Measurements from ENCODE around the gene CISD1. TPM values are rescaled to one million over a fixed set of nuclear protein-coding genes. Genes with fewer than 3 reads are reported as not detected.
A peak's percentile ranks its signal among the peaks of the same experiment; 100 is the strongest.

Gene CISD1
- total RNA-seq, 4 donors from 2014 or later: 3.7 to 32.2 (median 28.1) TPM

DNA sequence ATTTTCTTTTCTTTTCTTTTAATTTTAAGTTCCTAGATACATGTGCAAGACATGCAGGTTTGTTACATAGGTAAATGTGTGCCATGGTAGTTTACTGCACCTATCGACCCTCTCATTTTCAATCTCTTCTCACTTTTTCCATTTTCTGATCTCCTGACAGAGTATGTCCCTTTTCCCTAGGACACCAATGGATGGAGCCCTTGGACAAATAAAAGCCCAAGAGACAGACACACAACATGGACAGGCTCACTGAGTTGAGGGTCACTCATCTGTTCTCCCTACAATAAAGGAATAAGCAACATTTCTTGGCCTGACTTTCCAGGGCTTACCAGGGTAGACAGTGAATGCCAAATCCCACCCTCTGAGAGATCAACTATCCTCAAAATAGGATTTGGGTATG is 50.6 kb downstream of the CISD1 start:
- Histone ChIP-seq H3K4me3 (no peak overlapping the region), H3K4me1 (peaks cover 0 to 12% (median 3%) of the 10 kb centered on the region in 4 donors), H3K36me3 (no peaks in the 10 kb centered on the region), H3K27me3 (no peaks in the 10 kb centered on the region), H3K9me3 (no peaks in the 10 kb centered on the region), H3K27ac (no peak overlapping the region)
- in situ Hi-C loops (cut with MboI; ENCODE audit: low pct_ligation_motif_present in 1 of 4, low pct_unique_long_range_greater_than_20kb in 1 of 4, low sequenced_read_pairs in 3 of 4) (no loop called here), intact Hi-C loops (cut with DNase I; ENCODE audit: low total_unique reads) (no loop called here)
- 96% methylated on average over 1 of the region's 1 CpG; no CpG with 5 or more reads in 1 of the 2 donors for WGBS, 2 donors (ENCODE audit: low coverage in 1 of 2)
- no peak for DNase-seq
- TF ChIP-seq EP300 (IDR thresholded peaks at IDR 0.05; ENCODE audit: low read depth): no peak
- TF ChIP-seq POLR2AphosphoS5 (IDR thresholded peaks at IDR 0.05): no peak
- TF ChIP-seq, protein P1, sequence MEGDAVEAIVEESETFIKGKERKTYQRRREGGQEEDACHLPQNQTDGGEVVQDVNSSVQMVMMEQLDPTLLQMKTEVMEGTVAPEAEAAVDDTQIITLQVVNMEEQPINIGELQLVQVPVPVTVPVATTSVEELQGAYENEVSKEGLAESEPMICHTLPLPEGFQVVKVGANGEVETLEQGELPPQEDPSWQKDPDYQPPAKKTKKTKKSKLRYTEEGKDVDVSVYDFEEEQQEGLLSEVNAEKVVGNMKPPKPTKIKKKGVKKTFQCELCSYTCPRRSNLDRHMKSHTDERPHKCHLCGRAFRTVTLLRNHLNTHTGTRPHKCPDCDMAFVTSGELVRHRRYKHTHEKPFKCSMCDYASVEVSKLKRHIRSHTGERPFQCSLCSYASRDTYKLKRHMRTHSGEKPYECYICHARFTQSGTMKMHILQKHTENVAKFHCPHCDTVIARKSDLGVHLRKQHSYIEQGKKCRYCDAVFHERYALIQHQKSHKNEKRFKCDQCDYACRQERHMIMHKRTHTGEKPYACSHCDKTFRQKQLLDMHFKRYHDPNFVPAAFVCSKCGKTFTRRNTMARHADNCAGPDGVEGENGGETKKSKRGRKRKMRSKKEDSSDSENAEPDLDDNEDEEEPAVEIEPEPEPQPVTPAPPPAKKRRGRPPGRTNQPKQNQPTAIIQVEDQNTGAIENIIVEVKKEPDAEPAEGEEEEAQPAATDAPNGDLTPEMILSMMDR (IDR thresholded peaks at IDR 0.05): no peak

DNA sequence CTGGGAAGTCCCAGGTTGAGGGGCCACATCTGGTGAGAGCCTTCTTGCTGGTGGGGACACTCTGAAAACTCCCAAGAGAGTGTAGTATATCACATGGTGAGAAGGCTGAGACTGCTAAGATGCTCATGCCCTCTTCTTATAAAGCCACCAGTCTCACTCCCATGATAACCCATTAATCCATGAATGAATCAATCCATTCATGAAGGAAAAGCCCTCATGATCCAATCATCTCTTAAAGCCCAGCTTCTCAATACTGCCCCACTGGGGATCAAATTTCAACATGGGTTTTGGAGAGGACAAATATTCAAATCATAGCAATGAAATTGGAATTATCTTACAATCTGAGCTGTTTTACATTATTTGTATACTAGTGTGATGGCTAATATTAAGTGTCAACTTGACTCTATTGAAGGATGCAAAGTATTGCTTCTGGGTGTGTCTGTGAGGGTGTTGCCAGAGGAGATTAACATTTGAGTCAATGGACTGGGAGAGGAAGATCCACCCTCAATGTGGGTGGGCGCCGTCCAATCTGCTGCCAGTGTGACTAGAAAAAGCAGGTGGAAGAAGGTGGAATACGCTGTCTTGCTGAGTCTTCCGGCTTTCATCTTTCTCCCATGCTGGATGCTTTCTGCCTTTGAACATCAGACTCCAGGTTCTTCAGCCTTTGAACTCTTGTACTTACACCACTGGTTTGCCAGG is 51.5 kb downstream of the CISD1 start:
- TF ChIP-seq EP300 (IDR thresholded peaks at IDR 0.05; ENCODE audit: low read depth) (no peak), POLR2AphosphoS5 (IDR thresholded peaks at IDR 0.05) (no peak), POLR2A (IDR thresholded peaks at IDR 0.05) (no peak)
- TF ChIP-seq, protein P1 (IDR thresholded peaks at IDR 0.05): no peak
- WGBS, 2 donors (ENCODE audit: low coverage in 1 of 2): 91 to 100% methylated on average over 2 to 4 of the region's 4 CpGs
- Histone ChIP-seq H3K27ac (no peak overlapping the region), H3K27me3 (no peaks in the 10 kb centered on the region), H3K9me3 (no peaks in the 10 kb centered on the region), H3K36me3 (no peaks in the 10 kb centered on the region), H3K4me3 (no peak overlapping the region), H3K4me1 (peaks cover 0 to 12% (median 3%) of the 10 kb centered on the region in 4 donors)
- DNase-seq: no peak
- intact Hi-C loops (cut with DNase I; ENCODE audit: low total_unique reads): no loop called here
- in situ Hi-C loops (cut with MboI; ENCODE audit: low pct_ligation_motif_present in 1 of 4, low pct_unique_long_range_greater_than_20kb in 1 of 4, low sequenced_read_pairs in 3 of 4): no loop called here

DNA sequence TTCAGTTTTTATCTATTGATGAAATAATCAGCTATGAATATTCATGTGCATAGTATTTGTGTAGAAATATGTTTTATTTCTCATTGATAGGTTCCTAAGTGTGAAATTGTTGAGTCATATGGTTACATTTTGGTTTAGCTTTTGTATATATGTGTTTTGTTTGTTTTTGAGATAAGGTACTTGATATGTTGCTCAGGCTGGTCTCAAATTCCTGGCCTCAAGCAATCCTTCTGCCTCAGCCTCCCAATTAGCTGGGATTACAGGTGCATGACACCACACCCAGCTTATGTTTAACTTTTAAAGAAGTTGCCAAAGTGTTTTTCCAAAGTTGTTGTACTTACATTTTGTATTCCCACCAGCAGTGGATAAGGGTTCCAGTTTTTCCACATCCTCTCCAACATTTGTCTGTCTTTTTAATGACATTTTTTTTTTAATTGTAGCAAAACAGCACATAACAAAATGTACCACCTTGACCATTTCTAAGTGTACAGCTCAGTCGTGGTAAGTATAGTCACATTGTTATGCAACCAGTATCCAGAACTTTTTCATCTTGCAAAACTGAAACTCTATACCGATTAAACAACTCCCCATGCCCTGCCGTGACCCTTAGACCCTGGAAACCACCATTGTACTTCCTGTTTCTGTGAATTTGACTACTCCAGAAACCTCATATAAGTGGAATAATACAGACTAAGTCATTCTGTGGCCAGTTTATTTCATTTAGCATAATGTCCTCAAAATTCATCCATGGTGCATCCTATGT is 53.3 kb downstream of the CISD1 start:
- no peaks in the 10 kb centered on the region for H3K27me3 ChIP-seq
- in situ Hi-C loops (cut with MboI; ENCODE audit: low pct_ligation_motif_present in 1 of 4, low pct_unique_long_range_greater_than_20kb in 1 of 4, low sequenced_read_pairs in 3 of 4) (no loop called here), intact Hi-C loops (cut with DNase I; ENCODE audit: low total_unique reads) (no loop called here)
- H3K36me3 ChIP-seq: no peaks in the 10 kb centered on the region
- TF ChIP-seq, protein P1 (IDR thresholded peaks at IDR 0.05): no peak
- TF ChIP-seq POLR2AphosphoS5 (IDR thresholded peaks at IDR 0.05): no peak
- WGBS, 2 donors (ENCODE audit: low coverage in 1 of 2): 20 to 28% methylated on average over 3 of the region's 3 CpGs
- no peak overlapping the region for H3K4me3 ChIP-seq
- peak overlapping the region in 3 of 4 donors; percentile 19 to 42 (median 28) for H3K27ac ChIP-seq
- DNase-seq: peak; percentile 42
- H3K4me1 ChIP-seq: peaks cover 0 to 12% (median 3%) of the 10 kb centered on the region in 4 donors
- H3K9me3 ChIP-seq: no peaks in the 10 kb centered on the region

DNA sequence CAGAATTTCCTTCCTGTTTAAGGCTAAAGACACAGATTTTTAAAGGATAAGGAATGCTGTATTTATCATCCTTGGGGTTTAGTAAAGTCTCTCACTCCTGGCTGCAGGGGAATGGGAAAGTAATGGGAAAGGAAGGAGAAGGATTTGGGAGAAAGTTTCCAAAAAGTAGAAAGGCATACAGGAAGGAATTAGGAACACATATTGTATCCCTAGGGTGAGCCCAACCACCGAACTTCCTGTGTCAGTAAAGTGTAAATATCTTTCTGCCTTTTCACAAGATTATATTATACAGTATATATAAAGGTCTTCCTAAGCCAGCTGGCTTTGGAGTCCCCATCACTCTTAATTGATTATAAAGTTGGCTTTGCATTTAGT is 53.9 kb downstream of the CISD1 start:
- H3K36me3 ChIP-seq: no peaks in the 10 kb centered on the region
- no peaks in the 10 kb centered on the region for H3K9me3 ChIP-seq
- intact Hi-C loops (cut with DNase I; ENCODE audit: low total_unique reads) (no loop called here), in situ Hi-C loops (cut with MboI; ENCODE audit: low pct_ligation_motif_present in 1 of 4, low pct_unique_long_range_greater_than_20kb in 1 of 4, low sequenced_read_pairs in 3 of 4) (no loop called here)
- H3K27me3 ChIP-seq: no peaks in the 10 kb centered on the region
- no peak overlapping the region for H3K4me3 ChIP-seq
- 18 to 32% methylated on average over 1 of the region's 1 CpG for WGBS, 2 donors (ENCODE audit: low coverage in 1 of 2)
- peaks cover 0 to 12% (median 3%) of the 10 kb centered on the region in 4 donors for H3K4me1 ChIP-seq
- peak overlapping the region in 3 of 4 donors; percentile 19 to 42 (median 28) for H3K27ac ChIP-seq
- TF ChIP-seq, protein P1 (IDR thresholded peaks at IDR 0.05): no peak
- TF ChIP-seq POLR2AphosphoS5 (IDR thresholded peaks at IDR 0.05) (no peak), EP300 (IDR thresholded peaks at IDR 0.05; ENCODE audit: low read depth) (no peak), POLR2A (IDR thresholded peaks at IDR 0.05) (no peak)
- DNase-seq: no peak

All from transverse colon (tissue), 4 donors.